CD14-positive monocyte (primary cell): ENCODE measurements around the gene TMEM184B. TPM values are rescaled to one million over a fixed set of nuclear protein-coding genes. Genes with fewer than 3 reads are reported as not detected.

Source experiments
- DNase-seq, 3 donors: peaks; one replicate each; pipeline ENCODE4 v3.0.0-alpha.2; 2011 to 2022
- H2AFZ ChIP-seq: 2 replicates; pipeline ENCODE4 v1.6.0; 2012; ENCODE audit warnings: mild to moderate bottlenecking, low read depth, low read length, inconsistent platforms; ENCODE audit not compliant: insufficient read depth, poor library complexity, severe bottlenecking
- H3K27ac ChIP-seq, 2 donors: 1 replicate in 1 of 2; 2 replicates in 1 of 2; pipeline ENCODE4 v1.5.1; 2012 to 2013; ENCODE audit warnings: low read length in 2 of 2, control low read depth in 1 of 2, inconsistent platforms in 1 of 2, low read depth in 1 of 2, mild to moderate bottlenecking in 1 of 2
- H3K27me3 ChIP-seq, 2 donors: one replicate each; pipeline versions ENCODE4 v1.6.0 to v1.6.1; 2011 to 2013; ENCODE audit warnings: low read length in 2 of 2; ENCODE audit not compliant: control insufficient read depth in 2 of 2, insufficient read depth in 2 of 2
- H3K36me3 ChIP-seq, 2 donors: replicated peaks in 1 of 2; 1 replicate in 1 of 2; 2 replicates in 1 of 2; pipeline versions ENCODE4 v1.5.1 to v1.6.1; 2012 to 2013; ENCODE audit warnings: low read length in 2 of 2, control low read depth in 1 of 2, inconsistent platforms in 1 of 2, mild to moderate bottlenecking in 1 of 2; ENCODE audit not compliant: insufficient read depth in 2 of 2, control insufficient read depth in 1 of 2
- H3K4me1 ChIP-seq, 2 donors: 1 replicate in 1 of 2; 2 replicates in 1 of 2; pipeline versions ENCODE4 v1.5.1 to v1.6.1; 2012 to 2013; ENCODE audit warnings: low read length in 2 of 2, control low read depth in 1 of 2, inconsistent platforms in 1 of 2, mild to moderate bottlenecking in 1 of 2, moderate library complexity in 1 of 2; ENCODE audit not compliant: insufficient read depth in 2 of 2, control insufficient read depth in 1 of 2
- H3K4me2 ChIP-seq: replicated peaks from 2 replicates; pipeline ENCODE3; 2012; ENCODE audit warnings: low read length, moderate library complexity, mild to moderate bottlenecking; ENCODE audit not compliant: poor library complexity, severe bottlenecking; ENCODE audit errors: extremely low read depth
- H3K4me3 ChIP-seq, 3 experiments: fragments of 200-600 bp in 1 of 3; sonication (generic) in 1 of 3; replicated peaks in 1 of 3; 1 replicate in 2 of 3; 2 replicates in 1 of 3; pipeline ENCODE4 v1.5.1; 2011 to 2013; ENCODE audit warnings: low read length in 3 of 3, mild to moderate bottlenecking in 3 of 3, control low read depth in 2 of 3, low read depth in 2 of 3, inconsistent platforms in 1 of 3, moderate library complexity in 1 of 3
- H3K79me2 ChIP-seq: 2 replicates; pipeline ENCODE4 v1.6.0; 2012; ENCODE audit warnings: mild to moderate bottlenecking, control low read depth, inconsistent platforms, low read length, moderate library complexity; ENCODE audit not compliant: insufficient read depth
- H3K9ac ChIP-seq: 2 replicates; pipeline ENCODE4 v1.6.0; 2017; ENCODE audit warnings: low read length, mild to moderate bottlenecking; ENCODE audit not compliant: insufficient read depth, poor library complexity, severe bottlenecking
- H3K9me3 ChIP-seq, 2 donors: replicated peaks in 1 of 2; 1 replicate in 1 of 2; 2 replicates in 1 of 2; pipeline versions ENCODE4 v1.5.1 to v1.6.1; 2012 to 2013; ENCODE audit warnings: low read length in 2 of 2, control low read depth in 1 of 2; ENCODE audit not compliant: control insufficient read depth in 1 of 2, insufficient read depth in 1 of 2
- H4K20me1 ChIP-seq: 2 replicates; pipeline ENCODE4 v1.6.0; 2012; ENCODE audit warnings: mild to moderate bottlenecking, low read length, control low read depth, moderate library complexity; ENCODE audit not compliant: insufficient read depth
- H3K27ac Mint-ChIP-seq, 7 donors: one replicate each; pipeline ENCODE4 v1.8.0; 2020; ENCODE audit warnings: mild to moderate bottlenecking in 7 of 7, mixed read lengths in 7 of 7, moderate library complexity in 6 of 7, inconsistent platforms in 2 of 7
- H3K27me3 Mint-ChIP-seq, 3 donors: one replicate each; pipeline ENCODE4 v1.8.0; 2021 to 2022; ENCODE audit warnings: low read depth in 3 of 3, mild to moderate bottlenecking in 3 of 3, mixed read lengths in 3 of 3, moderate library complexity in 3 of 3, inconsistent platforms in 1 of 3
- H3K36me3 Mint-ChIP-seq, 2 donors: one replicate each; pipeline ENCODE4 v1.8.0; 2020; ENCODE audit warnings: mixed read lengths in 2 of 2, inconsistent platforms in 1 of 2, mild to moderate bottlenecking in 1 of 2
- H3K4me1 Mint-ChIP-seq: one replicate; pipeline ENCODE4 v1.8.0; 2020; ENCODE audit warnings: mild to moderate bottlenecking, mixed read lengths
- H3K4me3 Mint-ChIP-seq, 2 donors: one replicate each; pipeline ENCODE4 v1.8.0; 2020; ENCODE audit warnings: mild to moderate bottlenecking in 2 of 2, mixed read lengths in 2 of 2, moderate library complexity in 1 of 2
- H3K9me3 Mint-ChIP-seq, 7 donors: one replicate each; pipeline ENCODE4 v1.8.0; 2020 to 2022; ENCODE audit warnings: mixed read lengths in 7 of 7, mild to moderate bottlenecking in 6 of 7, moderate library complexity in 6 of 7, inconsistent platforms in 2 of 7
- CTCF ChIP-seq: fragments of 200-600 bp; IDR thresholded peaks from one replicate; pipeline ENCODE4 v1.8.0; 2022; ENCODE audit warnings: antibody characterized with exemption, mild to moderate bottlenecking
- WGBS: methylation state at CpG from one replicate; pipeline ENCODE4 v1.1.5; 2013; ENCODE audit warnings: missing lambda C conversion rate; ENCODE audit not compliant: insufficient coverage; 5-methylcytosine and 5-hydroxymethylcytosine counted together
- intact Hi-C, 2 donors: fragments of 100-400 bp; cut with micrococcal nuclease; formaldehyde crosslinking; loops; one replicate each; pipeline versions ENCODE4 v1.15.0 to v1.15.1; 2023
- polyA plus RNA-seq, 3 donors: library from polyadenylated mRNA; depleted of rRNA in 1 of 3; unstranded in 2 of 3; stranded (reverse) in 1 of 3; fragments of 300-500 nt in 2 of 3; fragments of >200 nt in 1 of 3; fragmentation: Illumina TruSeq in 2 of 3; gene quantifications; 1 replicate in 2 of 3; 2 replicates in 1 of 3; pipeline ENCODE4 v1.2.3, GENCODE V29; 2012 to 2021

The TMEM184B gene
- polyA plus RNA-seq, 3 donors = 7.4 to 17.7 (median 10.6) TPM

DNA sequence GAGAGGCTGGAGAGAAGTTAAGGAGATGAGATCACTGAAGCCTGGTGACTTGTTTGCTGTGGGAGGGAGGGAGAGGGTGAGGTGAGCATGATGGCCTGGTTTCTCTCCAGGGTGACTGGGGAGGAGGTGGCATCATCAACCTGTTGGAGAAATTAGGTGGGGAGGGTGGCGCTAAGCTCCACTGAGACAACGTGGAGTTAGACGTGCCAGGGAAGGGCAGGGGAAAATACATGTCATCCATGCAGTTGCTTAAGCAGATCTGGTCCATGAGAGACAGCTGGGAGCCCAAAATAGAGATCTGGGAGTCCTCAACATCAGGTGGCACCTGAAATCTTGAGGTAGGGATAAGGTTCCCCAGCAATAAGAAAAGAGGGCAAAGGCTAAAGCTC, 80.3 kb downstream of the TMEM184B start:
- H3K9me3 ChIP-seq = no peaks in the 10 kb centered on the region
- H3K4me2 ChIP-seq = no peak overlapping the region
- WGBS = 88% methylated on average over 3 of the region's 3 CpGs
- Mint-ChIP-seq H3K27me3 (peaks cover 0 to 3% (median 2%) of the 10 kb centered on the region in 3 donors), H3K36me3 (no peaks in the 10 kb centered on the region), H3K4me3 (peak overlapping the region in 1 of 2 donors; percentile 13), H3K9me3 (peaks cover 0 to 5% (median 0%) of the 10 kb centered on the region in 7 donors), H3K4me1 (peaks cover 34% of the 10 kb centered on the region), H3K27ac (peak overlapping the region in 6 of 7 donors; percentile 86 to 97 (median 96))
- no peak for DNase-seq
- H3K9ac ChIP-seq = no peak overlapping the region
- no peak overlapping the region for H3K4me3 ChIP-seq
- H3K27me3 ChIP-seq = no peaks in the 10 kb centered on the region
- no peaks in the 10 kb centered on the region for H3K36me3 ChIP-seq
- intact Hi-C loops = no loop called here
- no peak for TF ChIP-seq CTCF
- no peaks in the 10 kb centered on the region for H3K79me2 ChIP-seq
- no peaks in the 10 kb centered on the region for H4K20me1 ChIP-seq
- H3K27ac ChIP-seq = no peak overlapping the region
- H2AFZ ChIP-seq = peak overlapping the region; percentile 17
- peaks cover 22 to 32% of the 10 kb centered on the region in 2 donors for H3K4me1 ChIP-seq

DNA sequence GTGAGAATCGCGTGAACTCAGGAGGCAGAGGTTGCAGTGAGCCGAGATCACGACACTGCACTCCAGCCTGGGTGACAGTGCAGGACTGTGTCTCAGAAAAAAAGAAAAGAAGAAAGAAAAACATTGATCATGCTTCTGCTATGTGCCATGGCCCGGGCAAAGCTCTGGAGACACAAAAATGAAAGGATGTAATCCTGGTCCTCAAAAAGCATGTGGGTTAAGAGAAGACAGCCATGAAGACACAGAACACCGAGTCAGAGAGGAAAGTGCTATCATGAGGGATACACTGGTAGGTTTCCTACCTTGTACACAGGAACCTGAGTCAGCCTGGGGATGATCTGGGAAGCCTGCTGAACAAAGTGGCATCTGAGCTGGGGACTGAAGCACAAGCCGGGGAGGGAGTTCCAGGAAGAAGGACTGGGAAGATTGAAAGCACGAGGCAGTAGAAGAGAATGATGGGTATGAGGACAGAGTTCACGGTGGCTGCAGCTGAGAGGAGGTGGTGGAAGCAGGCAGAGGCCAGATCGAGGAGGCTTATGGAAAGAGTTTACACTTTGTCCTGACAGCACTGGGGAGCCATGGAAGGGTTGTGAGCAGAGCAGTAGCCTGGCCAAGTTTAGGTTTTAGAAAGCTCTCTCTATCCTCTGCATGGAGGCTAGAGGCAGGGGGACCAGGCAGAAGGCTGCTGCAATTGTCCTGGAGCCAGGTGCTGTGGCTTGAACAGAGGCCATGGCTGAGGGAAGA, 80.9 kb downstream of the TMEM184B start:
- peak overlapping the region in 5 of 7 donors; percentile 3 to 97 (median 31) for H3K27ac Mint-ChIP-seq
- intact Hi-C loops = no loop called here
- H3K9me3 ChIP-seq = no peaks in the 10 kb centered on the region
- H4K20me1 ChIP-seq = no peaks in the 10 kb centered on the region
- no peak for TF ChIP-seq CTCF
- H3K27ac ChIP-seq = no peak overlapping the region
- no peak overlapping the region for H3K9ac ChIP-seq
- H3K4me1 ChIP-seq = peaks cover 22 to 32% of the 10 kb centered on the region in 2 donors
- no peak overlapping the region for H3K4me2 ChIP-seq
- H3K27me3 ChIP-seq = no peaks in the 10 kb centered on the region
- H3K27me3 Mint-ChIP-seq = peaks cover 0 to 3% (median 2%) of the 10 kb centered on the region in 3 donors
- H3K79me2 ChIP-seq = no peaks in the 10 kb centered on the region
- H3K36me3 Mint-ChIP-seq = no peaks in the 10 kb centered on the region
- 90% methylated on average over 10 of the region's 10 CpGs for WGBS
- peak overlapping the region; percentile 17 for H2AFZ ChIP-seq
- no peak for DNase-seq
- peaks cover 0 to 5% (median 0%) of the 10 kb centered on the region in 7 donors for H3K9me3 Mint-ChIP-seq
- no peak overlapping the region for H3K4me3 Mint-ChIP-seq
- H3K4me1 Mint-ChIP-seq = peaks cover 35% of the 10 kb centered on the region
- H3K4me3 ChIP-seq = no peak overlapping the region
- no peaks in the 10 kb centered on the region for H3K36me3 ChIP-seq
